ENCODE measurements around the gene KLHL29. TPM values are rescaled to one million over a fixed set of nuclear protein-coding genes. Genes with fewer than 3 reads are reported as not detected.

Gene KLHL29
- total and polyA plus RNA-seq, 2 of the 13 experiments (the other 11 are each of a cell fraction or from before 2014, with no cell fraction given) = 0.01 TPM; not detected in 1

- intact Hi-C loops (cut with micrococcal nuclease; ENCODE audit: unreplicated experiment) (no loop called here), in situ Hi-C loops (cut with HindIII; ENCODE audit: extremely low pct_ligation_motif_present, low pct_unique_long_range_greater_than_20kb) (no loop called here)
- H4K20me1 ChIP-seq (ENCODE audit: insufficient read depth, low read length) = no peaks in the 10 kb centered on the region
- H3K4me3 ChIP-seq (replicated peaks in 1 of 3; ENCODE audit: insufficient read depth in 1 of 3, low read depth in 2 of 3, low read length in 3 of 3) = no peak overlapping the region
- H3K4me1 ChIP-seq (ENCODE audit: insufficient read depth, low read length) = no peaks in the 10 kb centered on the region
- H3K36me3 ChIP-seq (replicated peaks in 1 of 2; ENCODE audit: control insufficient read depth in 1 of 2, insufficient read depth in 2 of 2, low read length in 2 of 2) = no peaks in the 10 kb centered on the region
- no peaks in the 10 kb centered on the region for H3K9me3 ChIP-seq (ENCODE audit: low read length)
- ChIA-PET CTCF (ENCODE audit: low intra/inter-chr PET ratio, low total read pairs) (no interaction called here), POLR2A (no interaction called here)
- H3K27me3 ChIP-seq (ENCODE audit: control insufficient read depth in 1 of 2, insufficient read depth in 2 of 2, low read length in 2 of 2) = peaks cover 5 to 60% of the 10 kb centered on the region in 2 experiments; a peak in 4 of 5 replicates
- FAIRE-seq (no peak), DNase-seq (ENCODE audit: low spot score) (no peak), ATAC-seq (no peak)
- H2AFZ ChIP-seq (ENCODE audit: low read length) = no peak overlapping the region
- WGBS (ENCODE audit: low lambda C conversion rate) = 45% methylated on average over 6 of the region's 7 CpGs
- no peak overlapping the region for H3K27ac ChIP-seq (ENCODE audit: extremely low read length, insufficient read depth, low read length)
- H3K4me2 ChIP-seq (ENCODE audit: low read depth, low read length) = no peak overlapping the region
- H3K79me2 ChIP-seq (ENCODE audit: insufficient read depth, low read length) = no peaks in the 10 kb centered on the region
- no peak overlapping the region for H3K9ac ChIP-seq (ENCODE audit: insufficient read depth, low read depth, low read length)
- no TSS peak for BruUV-seq (replicated peaks)
- TF ChIP-seq KLF16 (CRISPR knock-in tag; IDR thresholded peaks at IDR 0.05) = no peak
- no peak for TF ChIP-seq GLMP (CRISPR knock-in tag; IDR thresholded peaks at IDR 0.05; ENCODE audit: borderline replicate concordance)
- TF ChIP-seq ZNF180 (CRISPR knock-in tag; IDR thresholded peaks at IDR 0.05; ENCODE audit: borderline replicate concordance, low read depth) = no peak
- TF ChIP-seq ZNF496 (CRISPR knock-in tag; IDR thresholded peaks at IDR 0.05; ENCODE audit: insufficient replicate concordance) = no peak
- no peak for TF ChIP-seq NCOR1 (IDR thresholded peaks at IDR 0.05; ENCODE audit: borderline replicate concordance, low read length)
- TF ChIP-seq KAT7 (CRISPR knock-in tag; IDR thresholded peaks at IDR 0.05; ENCODE audit: borderline replicate concordance) = no peak
- TF ChIP-seq KLF11 (CRISPR knock-in tag; IDR thresholded peaks at IDR 0.05) = no peak
- TF ChIP-seq CTCF (CRISPR knock-in tag; IDR thresholded peaks at IDR 0.05) = no peak
- TF ChIP-seq RBM39 (IDR thresholded peaks at IDR 0.05; ENCODE audit: low read depth, low read length, poor library complexity, severe bottlenecking) = no peak
- TF ChIP-seq CREB3 (CRISPR knock-in tag; IDR thresholded peaks at IDR 0.05) = no peak
- no peak for TF ChIP-seq HNF1A (IDR thresholded peaks at IDR 0.05; ENCODE audit: low read depth)
- no peak for TF ChIP-seq HNF1A (CRISPR knock-in tag; IDR thresholded peaks at IDR 0.05; ENCODE audit: borderline replicate concordance)
- TF ChIP-seq GFI1 (CRISPR knock-in tag; IDR thresholded peaks at IDR 0.05; ENCODE audit: borderline replicate concordance) = no peak
- no peak for TF ChIP-seq NFATC3 (CRISPR knock-in tag; IDR thresholded peaks at IDR 0.05)
- TF ChIP-seq CHCHD3 (CRISPR knock-in tag; IDR thresholded peaks at IDR 0.05) = no peak
Observed at GRCh38 chr2:23604731-23605130, 219.8 kb downstream of the KLHL29 start.

Data from HepG2 (cell line).